DMS114 treated with DMSO at 0.1 percent for 48 hours (cell line): ENCODE results near the gene RAB12.
"Not testable (repeated sequence)": the region's sequence is repeated elsewhere in the genome, so short reads cannot be mapped to it uniquely, and the experiment has no call there.

Experiments used
- DNase-seq: peaks from one replicate; lab custom pipeline; 2025; ENCODE audit not compliant: unreplicated experiment; lab: John Stamatoyannopoulos, UW

The RAB12 gene

GRCh38 chr18:8608795-8609658 is at the start of gene RAB12:
Gene RAB12 (plus strand): TSS chr18:8609437. CDS start chr18:8609440, 3 bp downstream.
- DNase-seq = peak; percentile 61

- no peak for DNase-seq
Observed at GRCh38 chr18:8559612-8560186, 49.5 kb upstream of the RAB12 start.

GRCh38 chr18:8561123-8561910 is 47.9 kb upstream of the RAB12 start:
- DNase-seq = no peak

- DNase-seq = no peak
Observed at GRCh38 chr18:8562070-8562469, 47.2 kb upstream of the RAB12 start.

- no peak for DNase-seq
Observed at GRCh38 chr18:8562919-8563318, 46.3 kb upstream of the RAB12 start.

GRCh38 chr18:8571399-8571798 is 37.8 kb upstream of the RAB12 start:
- DNase-seq = no peak

GRCh38 chr18:8573766-8574165 is 35.5 kb upstream of the RAB12 start:
- DNase-seq = not testable (repeated sequence)

GRCh38 chr18:8584798-8585197 is 24.4 kb upstream of the RAB12 start:
- DNase-seq = no peak

- no peak for DNase-seq
Observed at GRCh38 chr18:8586941-8587340, 22.3 kb upstream of the RAB12 start.

- DNase-seq = no peak
Observed at GRCh38 chr18:8595445-8595844, 13.8 kb upstream of the RAB12 start.

- DNase-seq = no peak
Observed at GRCh38 chr18:8601277-8602032, 7.8 kb upstream of the RAB12 start.

- DNase-seq = no peak
Observed at GRCh38 chr18:8602040-8602439, 7.2 kb upstream of the RAB12 start.

- no peak for DNase-seq
Observed at GRCh38 chr18:8602557-8602956, 6.7 kb upstream of the RAB12 start.

GRCh38 chr18:8603663-8604520 is 5.3 kb upstream of the RAB12 start:
- DNase-seq = no peak

- no peak for DNase-seq
Observed at GRCh38 chr18:8605974-8606373, 3.3 kb upstream of the RAB12 start.

- peak; percentile 10 for DNase-seq
Observed at GRCh38 chr18:8607776-8608742, 1.2 kb upstream of the RAB12 start.

GRCh38 chr18:8609659-8610458 is 622 bp downstream of the RAB12 start:
- no peak for DNase-seq

GRCh38 chr18:8610459-8610851 is 1.2 kb downstream of the RAB12 start:
- no peak for DNase-seq
